Measurements from ENCODE around the gene FRMPD4.

GRCh38 chrX:12325171-12325570, 186.9 kb downstream of the FRMPD4 start:
- TF ChIP-seq EP300 (IDR thresholded peaks at IDR 0.05; ENCODE audit: low read depth in 2 of 2, low read length in 2 of 2) (no peak), EP300 (CRISPR knock-in tag; IDR thresholded peaks at IDR 0.05; ENCODE audit: borderline replicate concordance) (no peak), ZNF513 (CRISPR knock-in tag; conservative IDR thresholded peaks at IDR 0.05) (no peak)

All from HepG2 (cell line).